Occipital lobe (tissue), 3 donors: ENCODE data around the gene OOEP. TPM values are rescaled to one million over a fixed set of nuclear protein-coding genes. Genes with fewer than 3 reads are reported as not detected.
A peak's percentile ranks its signal among the peaks of the same experiment; 100 is the strongest.

Source experiments
- DNase-seq: peaks from one replicate; lab custom pipeline; 2025; lab: John Stamatoyannopoulos, UW
- small RNA-seq: library from RNA; depleted of rRNA; stranded (forward); fragments of <200 nt; gene quantifications from one replicate; pipeline ENCODE3, GENCODE V24; 2014
- total RNA-seq: library from RNA; depleted of rRNA; stranded (reverse); fragments of >200 nt; gene quantifications from one replicate; pipeline ENCODE4 v1.2.3, GENCODE V29; 2014

Gene OOEP
- total RNA-seq, 1 donor from 2014 or later, result not detected

GRCh38 chr6:73364549-73364948 lies 5.1 kb downstream of the OOEP start:
- no peak for DNase-seq

GRCh38 chr6:73364121-73364520 lies 5.6 kb downstream of the OOEP start:
- no peak for DNase-seq

- no peak for DNase-seq
These were observed 6.2 kb downstream of the OOEP start for GRCh38 chr6:73363537-73363875.

- DNase-seq, result no peak
These were observed 6.7 kb downstream of the OOEP start for GRCh38 chr6:73362869-73363536.

- no peak for DNase-seq
These were observed 7.3 kb downstream of the OOEP start, which contains the start of gene KHDC3L for GRCh38 chr6:73362358-73362757. TSS of gene KHDC3L (plus strand) at chr6:73362658. CDS start at chr6:73362730, 72 bp downstream.

- no peak for DNase-seq
These were observed 15.8 kb downstream of the OOEP start, which contains the start of gene DPPA5 for GRCh38 chr6:73353636-73354593. TSS of gene DPPA5 (minus strand) at chr6:73354276. CDS start at chr6:73354225, 51 bp downstream.

GRCh38 chr6:73349311-73349710 lies 20.4 kb downstream of the OOEP start:
- no peak for DNase-seq

- DNase-seq, result no peak
These were observed 21.0 kb downstream of the OOEP start for GRCh38 chr6:73348550-73349204.

GRCh38 chr6:73343164-73343563 lies 26.5 kb downstream of the OOEP start:
- no peak for DNase-seq

- DNase-seq, result no peak
These were observed 27.5 kb downstream of the OOEP start for GRCh38 chr6:73342174-73342573.

GRCh38 chr6:73341335-73341734 lies 28.4 kb downstream of the OOEP start:
- no peak for DNase-seq

GRCh38 chr6:73340048-73340447 lies 29.6 kb downstream of the OOEP start:
- DNase-seq, result no peak

GRCh38 chr6:73339340-73339739 lies 30.4 kb downstream of the OOEP start:
- DNase-seq, result no peak

GRCh38 chr6:73329201-73329600 lies 40.5 kb downstream of the OOEP start:
- DNase-seq, result no peak

GRCh38 chr6:73328790-73329189 lies 40.9 kb downstream of the OOEP start:
- no peak for DNase-seq

- no peak for DNase-seq
These were observed 44.0 kb downstream of the OOEP start for GRCh38 chr6:73325656-73326055.

- no peak for DNase-seq
These were observed 46.4 kb downstream of the OOEP start for GRCh38 chr6:73323323-73323722.

Small RNA genes lying within 50 kb of the gene (small RNA-seq; reads per million reads assigned to genes)
- gene RPL39P3, result 0.84 reads per million, percentile 69 among the genes with 10 or more reads in this experiment

Other genes with a start within 250 kb of the OOEP start
- 0.78 TPM for gene KHDC1L, start 144.4 kb downstream of the OOEP start, total RNA-seq
- gene KHDC1, start 106.7 kb downstream of the OOEP start, total RNA-seq, result 4.1 TPM
- gene DPPA5, start 15.6 kb downstream of the OOEP start, total RNA-seq, result not detected
- gene KHDC3L, start 7.2 kb downstream of the OOEP start, total RNA-seq, result not detected
- 0.31 TPM for gene DDX43, start 24.9 kb upstream of the OOEP start, total RNA-seq
- gene CGAS, start 82.4 kb upstream of the OOEP start, total RNA-seq, result 1.2 TPM
- 17.3 TPM for gene MTO1, start 91.8 kb upstream of the OOEP start, total RNA-seq
- 15,287 TPM for gene EEF1A1, start 151.1 kb upstream of the OOEP start, total RNA-seq